Fibroblast of villous mesenchyme (primary cell): ENCODE data around the gene PPARGC1A. TPM values are rescaled to one million over a fixed set of nuclear protein-coding genes. Genes with fewer than 3 reads are reported as not detected.

Experiments used
- DNase-seq: peaks from one replicate; pipeline ENCODE4 v3.0.0-alpha.2; 2010; ENCODE audit warnings: low read depth
- H3K4me3 ChIP-seq: 2 replicates; pipeline ENCODE4 v1.5.1; 2011; ENCODE audit warnings: low read depth, mild to moderate bottlenecking, low read length
- total RNA-seq: library from RNA; depleted of rRNA; stranded (reverse); fragments of >200 nt; gene quantifications from 2 replicates; pipeline ENCODE4 v1.2.3, GENCODE V29; 2012
- TF ChIP-seq, protein P1 (sequence below): IDR thresholded peaks from 2 replicates; pipeline ENCODE4 v1.5.1; 2012; ENCODE audit warnings: low read depth, mild to moderate bottlenecking, low read length; ENCODE audit not compliant: insufficient read depth

The PPARGC1A gene
- total RNA-seq, 1 donor: 0.86 TPM

GRCh38 chr4:23866450-23867075, 23.3 kb downstream of the PPARGC1A start:
- H3K4me3 ChIP-seq: no peak overlapping the region
- DNase-seq: no peak
- TF ChIP-seq, protein P1, sequence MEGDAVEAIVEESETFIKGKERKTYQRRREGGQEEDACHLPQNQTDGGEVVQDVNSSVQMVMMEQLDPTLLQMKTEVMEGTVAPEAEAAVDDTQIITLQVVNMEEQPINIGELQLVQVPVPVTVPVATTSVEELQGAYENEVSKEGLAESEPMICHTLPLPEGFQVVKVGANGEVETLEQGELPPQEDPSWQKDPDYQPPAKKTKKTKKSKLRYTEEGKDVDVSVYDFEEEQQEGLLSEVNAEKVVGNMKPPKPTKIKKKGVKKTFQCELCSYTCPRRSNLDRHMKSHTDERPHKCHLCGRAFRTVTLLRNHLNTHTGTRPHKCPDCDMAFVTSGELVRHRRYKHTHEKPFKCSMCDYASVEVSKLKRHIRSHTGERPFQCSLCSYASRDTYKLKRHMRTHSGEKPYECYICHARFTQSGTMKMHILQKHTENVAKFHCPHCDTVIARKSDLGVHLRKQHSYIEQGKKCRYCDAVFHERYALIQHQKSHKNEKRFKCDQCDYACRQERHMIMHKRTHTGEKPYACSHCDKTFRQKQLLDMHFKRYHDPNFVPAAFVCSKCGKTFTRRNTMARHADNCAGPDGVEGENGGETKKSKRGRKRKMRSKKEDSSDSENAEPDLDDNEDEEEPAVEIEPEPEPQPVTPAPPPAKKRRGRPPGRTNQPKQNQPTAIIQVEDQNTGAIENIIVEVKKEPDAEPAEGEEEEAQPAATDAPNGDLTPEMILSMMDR: no peak

- TF ChIP-seq, protein P1: no peak
- DNase-seq: no peak
- no peak overlapping the region for H3K4me3 ChIP-seq
Observed at GRCh38 chr4:23861897-23862296, 27.9 kb downstream of the PPARGC1A start.

DNA sequence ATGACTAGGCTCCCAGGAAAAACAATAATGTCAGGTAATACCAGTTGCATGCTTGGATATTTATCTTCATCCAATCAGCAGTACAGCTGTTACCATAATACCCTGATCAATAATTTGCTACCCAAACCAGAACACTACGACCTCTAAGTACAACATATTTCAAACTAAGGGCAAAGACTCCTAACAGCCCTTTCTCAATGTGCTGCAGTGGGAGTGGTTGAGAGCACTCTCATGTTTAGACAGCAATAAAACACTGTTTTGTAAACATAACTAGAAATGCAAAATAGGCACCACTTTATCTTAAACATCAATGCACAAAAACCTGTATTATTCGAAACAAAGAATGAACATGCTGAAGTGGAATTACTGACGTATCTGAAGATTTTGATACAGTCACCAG, 28.9 kb downstream of the PPARGC1A start:
- no peak overlapping the region for H3K4me3 ChIP-seq
- TF ChIP-seq, protein P1: no peak
- DNase-seq: peak; percentile 34

GRCh38 chr4:23857367-23857959, 32.4 kb downstream of the PPARGC1A start:
- DNase-seq: peak; percentile 33
- no peak overlapping the region for H3K4me3 ChIP-seq
- TF ChIP-seq, protein P1: peak; percentile 23

DNA sequence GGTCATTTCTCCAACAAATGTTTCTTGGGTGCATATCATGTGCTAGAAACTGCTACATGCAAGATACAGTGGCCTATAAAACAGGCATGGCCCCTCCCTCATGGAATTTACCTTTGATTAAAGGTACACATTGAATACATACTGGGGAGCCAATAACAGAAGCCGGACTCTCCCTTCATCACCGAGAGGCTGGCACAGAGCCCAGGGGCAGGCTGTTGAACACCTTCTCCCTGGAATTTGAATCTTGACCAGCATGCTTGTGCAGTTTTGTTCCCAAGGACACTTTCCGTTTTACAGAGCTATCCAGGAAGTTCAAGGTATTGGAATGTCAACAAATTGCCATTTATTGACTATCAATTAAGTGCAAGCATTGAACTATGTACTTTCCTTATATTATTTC, 33.2 kb downstream of the PPARGC1A start:
- no peak for DNase-seq
- H3K4me3 ChIP-seq: no peak overlapping the region
- TF ChIP-seq, protein P1: no peak

- peak; percentile 51 for DNase-seq
- H3K4me3 ChIP-seq: no peak overlapping the region
- TF ChIP-seq, protein P1: no peak
Observed at GRCh38 chr4:23855912-23856605, 33.8 kb downstream of the PPARGC1A start.
